ENCODE results near the gene MRAP.
"Not testable (repeated sequence)": the region's sequence is repeated elsewhere in the genome, so short reads cannot be mapped to it uniquely, and the experiment has no call there.

The MRAP gene

DNA sequence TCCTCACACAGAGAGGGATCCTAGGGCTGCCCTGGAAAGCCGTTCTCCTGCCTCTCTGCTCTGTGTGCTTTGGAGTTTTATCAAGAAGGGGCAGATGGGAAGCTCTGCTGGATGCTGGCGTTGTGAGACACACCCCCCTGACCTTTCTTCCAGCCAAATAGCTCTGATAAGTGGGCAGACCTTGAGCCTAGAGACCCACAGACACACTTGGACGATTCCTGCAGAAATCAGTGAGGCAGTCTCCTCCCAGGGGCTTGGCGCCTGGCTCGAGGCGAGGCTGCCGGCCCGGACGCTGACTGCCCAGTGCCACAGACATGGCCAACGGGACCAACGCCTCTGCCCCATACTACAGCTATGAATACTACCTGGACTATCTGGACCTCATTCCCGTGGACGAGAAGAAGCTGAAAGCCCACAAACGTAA is at the start of gene MRAP:
MRAP (plus strand) TSS at position 198 of the 424 bp plus-strand sequence; CDS start at position 315, 117 bp downstream.
- H3K9me3 Mint-ChIP-seq: no peaks in the 10 kb centered on the region
- H3K4me1 Mint-ChIP-seq (ENCODE audit: low read depth): no peaks in the 10 kb centered on the region
- H3K27ac Mint-ChIP-seq: no peak within 1 kb of the TSS
- peaks cover 2% of the 10 kb centered on the region for H3K36me3 Mint-ChIP-seq (ENCODE audit: low read depth)
- no peak within 1 kb of the TSS for H3K4me3 Mint-ChIP-seq
- H3K27me3 Mint-ChIP-seq (ENCODE audit: low read depth): no peaks in the 10 kb centered on the region

DNA sequence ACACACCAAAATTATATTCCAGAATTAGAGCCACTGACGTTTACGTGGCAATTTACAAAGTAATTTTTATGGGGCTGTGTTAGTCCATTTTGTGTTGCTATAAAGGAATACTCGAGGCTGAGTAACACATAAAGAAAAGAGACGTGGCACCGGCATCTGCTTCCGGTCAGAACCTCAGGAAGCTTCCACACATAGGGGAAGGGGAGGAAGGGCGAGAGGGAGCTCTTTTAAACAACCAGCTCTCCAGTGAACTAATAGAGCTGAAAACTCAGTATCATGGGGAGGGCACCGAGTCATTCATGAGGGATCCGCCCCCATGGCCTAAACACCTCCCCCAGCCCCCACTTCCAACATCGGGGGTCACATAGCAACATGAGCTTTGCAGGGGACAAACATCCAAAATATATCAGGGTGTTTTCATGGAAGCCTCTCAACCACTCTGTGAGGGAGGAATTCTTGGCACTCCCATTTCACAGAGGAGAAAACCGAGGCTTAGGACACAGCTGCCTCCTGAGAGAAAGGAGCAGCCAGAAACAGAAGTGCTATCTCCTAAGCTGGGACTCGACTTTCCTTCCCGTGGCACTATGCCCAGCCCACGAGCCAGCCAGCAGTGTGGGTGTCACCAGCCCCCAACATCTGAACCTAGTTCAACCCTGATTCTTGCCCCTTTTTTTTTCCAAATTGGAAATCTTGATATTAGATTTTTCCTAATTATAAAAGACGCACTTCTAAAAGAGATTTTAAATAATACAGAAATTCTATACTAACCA is 49.0 kb upstream of the MRAP start:
- no peak overlapping the region for H3K4me3 Mint-ChIP-seq
- no peak overlapping the region for H3K27ac Mint-ChIP-seq
- H3K27me3 Mint-ChIP-seq (ENCODE audit: low read depth): peaks cover 25% of the 10 kb centered on the region
- H3K4me1 Mint-ChIP-seq (ENCODE audit: low read depth): no peaks in the 10 kb centered on the region
- H3K9me3 Mint-ChIP-seq: peaks cover 17% of the 10 kb centered on the region
- no peaks in the 10 kb centered on the region for H3K36me3 Mint-ChIP-seq (ENCODE audit: low read depth)

DNA sequence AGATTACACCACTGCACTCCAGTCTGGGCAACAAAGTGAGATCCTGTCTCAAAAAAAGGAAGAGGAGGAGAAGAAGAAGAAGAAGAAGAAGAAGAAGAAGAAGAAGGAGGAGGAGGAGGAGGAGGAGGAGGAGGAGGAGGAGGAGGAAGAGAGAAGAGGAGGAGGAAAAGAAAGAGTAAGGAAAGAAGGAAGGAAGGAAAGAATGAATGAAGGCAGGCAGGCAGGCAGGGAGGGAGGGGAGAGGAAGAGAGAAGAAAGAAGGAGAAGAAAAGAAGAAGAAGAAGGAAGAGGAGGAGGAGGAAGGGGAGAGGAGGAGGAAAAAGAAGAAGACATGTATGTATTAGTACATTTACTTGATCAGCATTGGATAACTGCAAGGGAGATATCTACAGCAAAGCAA is 46.5 kb upstream of the MRAP start:
- Mint-ChIP-seq H3K27ac (no peak overlapping the region), H3K36me3 (ENCODE audit: low read depth) (no peaks in the 10 kb centered on the region), H3K4me3 (no peak overlapping the region), H3K9me3 (peaks cover 17% of the 10 kb centered on the region), H3K4me1 (ENCODE audit: low read depth) (no peaks in the 10 kb centered on the region), H3K27me3 (ENCODE audit: low read depth) (peaks cover 20% of the 10 kb centered on the region)

DNA sequence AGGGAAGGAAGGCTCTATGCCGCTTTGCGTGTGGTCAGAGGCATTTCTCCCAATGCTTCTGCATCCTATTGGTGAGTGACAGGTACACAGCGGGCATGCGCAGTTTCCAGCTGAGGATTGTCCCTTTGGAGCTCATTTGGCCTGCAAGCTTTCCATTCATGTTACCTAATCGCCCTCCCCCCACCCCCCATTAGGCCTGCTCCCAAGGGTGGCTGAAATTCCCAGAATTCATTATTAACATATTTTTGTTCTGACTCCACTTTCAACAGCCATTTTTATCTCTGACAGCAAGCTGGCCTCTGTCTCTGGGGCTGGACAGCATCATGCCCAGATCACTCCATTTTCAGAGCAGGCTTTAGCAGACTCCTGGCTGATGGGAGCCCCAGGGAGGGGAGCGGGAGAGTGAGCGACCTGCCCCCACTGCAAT is 45.4 kb upstream of the MRAP start:
- Mint-ChIP-seq H3K4me1 (ENCODE audit: low read depth) (no peaks in the 10 kb centered on the region), H3K36me3 (ENCODE audit: low read depth) (no peaks in the 10 kb centered on the region), H3K27ac (no peak overlapping the region), H3K9me3 (peaks cover 17% of the 10 kb centered on the region), H3K27me3 (ENCODE audit: low read depth) (peaks cover 15% of the 10 kb centered on the region), H3K4me3 (no peak overlapping the region)

DNA sequence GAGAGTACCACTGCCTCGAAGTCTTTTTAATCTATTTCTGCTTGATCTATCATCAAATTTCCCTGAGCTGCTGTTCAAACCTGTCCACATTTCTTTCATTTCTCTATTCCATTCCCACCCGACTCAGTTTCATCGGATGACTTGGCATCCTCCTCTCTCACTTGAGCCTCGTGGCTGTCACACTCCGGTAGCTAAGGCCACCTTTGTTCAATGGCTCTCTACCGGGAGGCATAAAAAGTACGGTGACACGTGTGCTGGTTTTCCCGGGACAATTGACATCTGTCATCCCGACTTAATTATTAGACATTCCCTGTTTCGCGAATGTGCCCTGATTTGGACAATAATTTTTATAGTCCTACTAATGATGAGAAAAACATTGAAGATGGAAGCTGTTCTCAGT is 42.4 kb upstream of the MRAP start:
- H3K27ac Mint-ChIP-seq: no peak overlapping the region
- H3K4me1 Mint-ChIP-seq (ENCODE audit: low read depth): no peaks in the 10 kb centered on the region

DNA sequence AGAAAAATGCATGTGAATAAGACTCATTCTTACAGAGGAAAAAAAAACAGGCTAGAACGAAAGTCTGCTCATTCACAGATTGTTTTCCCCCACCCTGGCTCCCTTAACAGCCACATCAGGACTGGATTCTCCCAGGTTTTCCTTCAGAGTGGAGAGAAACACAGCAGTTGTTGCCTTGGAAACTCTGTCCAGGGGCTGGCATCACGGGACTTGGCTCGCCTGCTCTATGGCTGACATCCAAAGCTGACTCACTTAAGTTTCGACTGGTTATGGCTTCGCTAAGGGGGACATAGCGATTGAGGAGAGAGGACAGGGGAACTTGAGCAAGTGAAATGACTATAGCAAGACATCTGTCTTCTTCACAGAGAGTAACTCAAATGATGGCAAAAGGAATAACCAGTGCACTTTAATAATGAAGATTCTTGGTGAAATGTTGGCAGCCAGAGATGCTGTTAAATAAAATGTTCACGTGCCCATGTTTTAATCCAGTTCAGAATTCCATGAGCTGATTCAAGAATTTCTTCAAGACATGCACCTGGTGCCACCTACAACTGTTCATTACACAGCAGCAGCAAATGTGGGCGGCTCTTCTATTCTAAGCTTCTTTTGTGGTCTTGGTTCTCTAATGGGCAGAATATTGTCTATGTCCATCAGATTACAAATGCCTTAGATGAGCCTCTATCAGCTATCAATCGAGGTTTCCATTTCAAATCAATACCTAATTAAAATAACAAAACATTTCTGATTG is 41.6 kb upstream of the MRAP start:
- no peaks in the 10 kb centered on the region for H3K4me1 Mint-ChIP-seq (ENCODE audit: low read depth)
- no peaks in the 10 kb centered on the region for H3K36me3 Mint-ChIP-seq (ENCODE audit: low read depth)
- no peaks in the 10 kb centered on the region for H3K9me3 Mint-ChIP-seq
- no peak overlapping the region for H3K27ac Mint-ChIP-seq
- H3K4me3 Mint-ChIP-seq: no peak overlapping the region
- peaks cover 9% of the 10 kb centered on the region for H3K27me3 Mint-ChIP-seq (ENCODE audit: low read depth)

More for the DNA sequence above, 42.4 kb upstream of the MRAP start:
- Mint-ChIP-seq H3K27me3 (ENCODE audit: low read depth) (peaks cover 15% of the 10 kb centered on the region), H3K4me3 (no peak overlapping the region), H3K36me3 (ENCODE audit: low read depth) (no peaks in the 10 kb centered on the region), H3K9me3 (peaks cover 6% of the 10 kb centered on the region)

DNA sequence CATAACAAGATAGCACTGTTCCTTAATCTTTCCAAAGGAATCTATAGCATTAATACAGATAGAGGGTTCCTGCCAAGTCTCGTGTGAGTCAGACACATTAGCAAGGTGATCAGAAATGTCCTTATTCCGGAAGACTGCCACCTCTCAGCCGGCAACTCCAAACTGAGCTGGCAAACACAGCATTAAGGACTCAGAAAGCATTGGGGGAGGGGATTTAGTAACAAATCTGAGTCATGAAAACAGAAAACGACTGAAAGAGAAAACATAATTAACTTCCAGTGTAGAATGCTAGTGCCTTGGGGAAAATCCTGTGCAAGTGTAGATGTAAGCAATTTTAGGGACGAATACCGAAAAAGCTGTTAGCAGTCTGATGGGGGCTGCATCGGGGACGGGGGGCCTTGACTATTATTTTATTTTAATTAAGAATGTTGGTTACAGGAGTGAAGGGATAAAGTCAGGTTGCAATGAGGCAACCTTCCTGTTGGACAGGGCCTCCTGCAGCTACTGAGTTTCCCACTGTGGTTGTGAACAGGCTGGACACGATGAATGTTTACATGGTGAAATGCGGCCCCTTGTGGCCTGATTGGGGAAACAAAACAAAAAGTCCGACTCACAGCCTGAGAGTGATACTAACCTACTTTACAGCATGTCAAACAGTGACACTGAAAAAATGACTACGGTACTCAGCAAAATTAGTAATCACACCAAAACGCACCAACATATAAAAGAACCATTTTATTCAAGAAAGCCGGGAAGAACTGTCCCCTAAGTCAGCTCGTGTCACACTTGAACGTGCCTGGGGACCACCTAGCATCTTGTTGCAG is 40.5 kb upstream of the MRAP start:
- H3K27me3 Mint-ChIP-seq (ENCODE audit: low read depth): peaks cover 5% of the 10 kb centered on the region
- no peaks in the 10 kb centered on the region for H3K4me1 Mint-ChIP-seq (ENCODE audit: low read depth)
- H3K27ac Mint-ChIP-seq: no peak overlapping the region
- no peaks in the 10 kb centered on the region for H3K9me3 Mint-ChIP-seq
- no peak overlapping the region for H3K4me3 Mint-ChIP-seq
- H3K36me3 Mint-ChIP-seq (ENCODE audit: low read depth): no peaks in the 10 kb centered on the region

DNA sequence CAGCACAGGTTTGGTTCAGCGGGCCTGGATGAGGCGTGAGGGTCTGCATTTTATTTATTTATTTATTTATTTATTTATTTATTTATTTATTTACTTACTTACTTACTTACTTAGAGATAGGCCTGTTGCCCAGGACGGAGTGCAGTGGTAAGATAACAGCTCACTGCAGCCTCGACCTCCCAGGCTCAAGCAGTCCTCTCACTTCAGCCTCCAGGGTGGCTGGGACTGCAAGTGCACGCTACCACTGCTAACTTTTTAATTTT is 39.9 kb upstream of the MRAP start:
- H3K4me1 Mint-ChIP-seq (ENCODE audit: low read depth); H3K4me3 Mint-ChIP-seq; H3K9me3 Mint-ChIP-seq; H3K36me3 Mint-ChIP-seq (ENCODE audit: low read depth); H3K27me3 Mint-ChIP-seq (ENCODE audit: low read depth); H3K27ac Mint-ChIP-seq: not testable (repeated sequence)

DNA sequence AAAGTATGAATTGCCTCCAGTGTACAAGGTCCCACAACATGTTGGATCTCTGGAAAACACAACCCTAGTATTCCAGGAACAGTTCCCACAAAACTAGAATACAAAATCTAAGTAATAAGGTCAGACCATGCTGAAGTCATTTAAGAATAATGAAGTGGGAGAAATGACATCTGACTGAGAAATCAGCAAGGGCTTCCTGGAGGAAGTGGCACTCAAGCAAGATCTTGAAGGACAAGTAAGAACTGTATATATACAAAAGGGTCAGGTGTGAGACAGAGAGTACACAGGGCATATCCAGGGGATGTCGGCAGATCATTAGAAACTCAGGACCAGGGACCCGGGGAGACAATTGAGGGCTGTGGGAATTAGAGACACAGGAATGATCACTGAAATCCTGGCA is 38.5 kb upstream of the MRAP start:
- no peaks in the 10 kb centered on the region for H3K4me1 Mint-ChIP-seq (ENCODE audit: low read depth)

DNA sequence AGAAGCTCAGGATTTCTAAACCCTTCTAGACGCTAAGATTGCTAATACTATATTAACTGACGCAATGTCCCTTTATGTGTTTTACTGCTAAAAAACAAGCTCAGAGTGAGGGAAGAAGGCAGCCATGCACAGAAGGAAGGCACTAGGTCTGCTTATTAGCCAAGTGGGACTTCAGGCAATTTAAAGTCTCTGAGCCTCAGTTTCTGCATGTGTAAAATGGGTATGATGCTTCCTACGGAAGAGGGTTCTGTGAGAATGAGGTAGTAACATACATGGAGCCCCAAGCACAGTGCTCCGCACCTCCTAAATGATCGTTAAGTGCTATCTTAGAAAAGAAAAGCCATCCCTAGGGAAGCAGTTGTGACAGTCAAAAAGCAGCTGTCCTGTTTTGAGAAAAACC is 36.7 kb upstream of the MRAP start:
- peaks cover 1% of the 10 kb centered on the region for H3K27me3 Mint-ChIP-seq (ENCODE audit: low read depth)
- H3K4me3 Mint-ChIP-seq: no peak overlapping the region
- no peaks in the 10 kb centered on the region for H3K36me3 Mint-ChIP-seq (ENCODE audit: low read depth)
- no peaks in the 10 kb centered on the region for H3K4me1 Mint-ChIP-seq (ENCODE audit: low read depth)
- no peaks in the 10 kb centered on the region for H3K9me3 Mint-ChIP-seq
- H3K27ac Mint-ChIP-seq: no peak overlapping the region

More for the DNA sequence above, 38.5 kb upstream of the MRAP start:
- H3K36me3 Mint-ChIP-seq (ENCODE audit: low read depth): no peaks in the 10 kb centered on the region
- H3K4me3 Mint-ChIP-seq: no peak overlapping the region
- no peak overlapping the region for H3K27ac Mint-ChIP-seq
- H3K9me3 Mint-ChIP-seq: no peaks in the 10 kb centered on the region
- peaks cover 5% of the 10 kb centered on the region for H3K27me3 Mint-ChIP-seq (ENCODE audit: low read depth)

DNA sequence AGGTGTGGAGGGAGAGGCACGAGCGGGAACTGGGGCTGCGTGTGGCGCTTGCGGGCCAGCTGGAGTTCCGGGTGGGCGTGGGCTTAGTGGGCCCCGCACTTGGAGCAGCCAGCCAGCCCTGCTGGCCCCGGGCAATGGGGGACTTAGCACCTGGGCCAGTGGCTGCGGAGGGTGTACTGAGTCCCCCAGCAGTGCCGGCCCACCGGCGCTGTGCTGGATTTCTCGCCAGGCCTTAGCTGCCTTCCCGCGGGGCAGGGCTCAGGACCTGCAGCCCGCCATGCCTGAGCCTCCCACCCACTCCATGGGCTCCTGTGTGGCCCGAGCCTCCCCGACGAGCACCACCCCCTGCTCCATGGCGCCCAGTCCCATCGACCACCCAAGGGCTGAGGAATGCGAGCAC is 33.3 kb upstream of the MRAP start:
- H3K27me3 Mint-ChIP-seq (ENCODE audit: low read depth); H3K4me3 Mint-ChIP-seq; H3K4me1 Mint-ChIP-seq (ENCODE audit: low read depth); H3K9me3 Mint-ChIP-seq; H3K27ac Mint-ChIP-seq; H3K36me3 Mint-ChIP-seq (ENCODE audit: low read depth): not testable (repeated sequence)

DNA sequence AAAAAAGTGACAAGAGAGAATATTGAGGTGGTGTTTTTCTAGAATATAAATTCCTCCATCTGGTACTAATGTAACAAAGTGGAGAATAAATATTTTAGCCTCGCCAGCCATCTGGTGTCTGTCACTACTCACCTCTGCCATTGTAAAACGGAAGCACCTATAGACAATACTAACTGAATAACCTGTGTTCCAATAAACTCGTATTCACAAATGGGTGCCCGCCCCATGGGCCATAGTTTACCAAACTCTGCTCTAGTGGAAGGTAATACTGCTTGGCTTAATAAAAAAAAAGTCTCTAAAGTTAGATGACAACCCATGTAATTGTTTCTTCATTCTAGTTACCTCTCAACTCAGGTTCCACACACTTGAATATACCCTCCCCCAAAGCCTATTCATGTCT is 27.9 kb upstream of the MRAP start:
- Mint-ChIP-seq H3K27me3 (ENCODE audit: low read depth) (no peaks in the 10 kb centered on the region), H3K36me3 (ENCODE audit: low read depth) (peaks cover 6% of the 10 kb centered on the region), H3K4me3 (no peak overlapping the region), H3K4me1 (ENCODE audit: low read depth) (no peaks in the 10 kb centered on the region), H3K27ac (no peak overlapping the region), H3K9me3 (no peaks in the 10 kb centered on the region)

DNA sequence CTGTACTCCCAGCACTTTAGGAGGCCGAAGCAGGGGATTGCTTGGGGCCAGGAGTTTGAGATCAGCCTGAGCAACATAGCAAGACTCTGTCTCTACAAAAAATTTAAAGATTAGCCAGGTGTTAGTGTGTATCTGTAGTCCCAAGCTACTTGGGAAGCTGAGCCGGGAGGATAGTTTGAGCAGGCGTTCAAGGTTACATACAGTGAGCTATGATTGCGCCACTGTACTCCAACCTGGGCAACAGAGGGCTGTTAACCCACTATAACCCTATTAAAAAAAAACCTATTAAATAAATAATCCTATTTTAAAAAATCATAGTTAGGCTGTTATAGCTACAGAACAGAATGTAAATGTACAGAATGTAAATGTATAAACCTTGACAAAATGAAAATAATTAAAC is 22.0 kb upstream of the MRAP start:
- H3K36me3 Mint-ChIP-seq (ENCODE audit: low read depth): peaks cover 7% of the 10 kb centered on the region
- no peaks in the 10 kb centered on the region for H3K27me3 Mint-ChIP-seq (ENCODE audit: low read depth)
- peaks cover 17% of the 10 kb centered on the region for H3K4me1 Mint-ChIP-seq (ENCODE audit: low read depth)
- no peaks in the 10 kb centered on the region for H3K9me3 Mint-ChIP-seq
- peak overlapping the region; percentile 20 for H3K27ac Mint-ChIP-seq
- H3K4me3 Mint-ChIP-seq: no peak overlapping the region

DNA sequence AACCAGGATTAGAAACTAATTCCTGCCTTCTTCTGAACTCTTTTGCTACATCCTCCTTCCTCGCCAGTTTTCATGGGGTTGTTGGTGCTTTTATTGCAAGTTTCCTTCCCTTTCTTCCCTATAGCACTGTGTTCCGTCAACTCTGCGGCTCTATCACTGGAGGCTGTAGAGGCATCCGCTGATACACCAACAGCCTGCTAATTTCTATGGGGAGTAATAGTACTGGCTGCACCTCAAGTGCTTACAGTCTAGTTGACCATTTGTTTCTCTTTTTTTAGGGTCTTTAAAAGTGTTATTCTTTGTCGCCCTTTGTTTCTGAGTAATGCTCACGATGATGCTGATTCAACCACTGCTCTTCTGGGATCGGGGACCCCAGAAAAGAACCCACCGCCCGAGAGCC is 20.6 kb upstream of the MRAP start:
- Mint-ChIP-seq H3K9me3 (no peaks in the 10 kb centered on the region), H3K27ac (peak overlapping the region; percentile 83), H3K4me3 (peak overlapping the region; percentile 99), H3K36me3 (ENCODE audit: low read depth) (peaks cover 7% of the 10 kb centered on the region), H3K27me3 (ENCODE audit: low read depth) (no peaks in the 10 kb centered on the region), H3K4me1 (ENCODE audit: low read depth) (peaks cover 17% of the 10 kb centered on the region)
